Measurements from ENCODE around the gene IFT122. TPM values are rescaled to one million over a fixed set of nuclear protein-coding genes. Genes with fewer than 3 reads are reported as not detected.
"Not testable (repeated sequence)": the region's sequence is repeated elsewhere in the genome, so short reads cannot be mapped to it uniquely, and the experiment has no call there.

Gene IFT122
- polyA plus RNA-seq, 2 of the 4 experiments (the other 2 are of a cell fraction), result 15.0 to 17.1 TPM

DNA sequence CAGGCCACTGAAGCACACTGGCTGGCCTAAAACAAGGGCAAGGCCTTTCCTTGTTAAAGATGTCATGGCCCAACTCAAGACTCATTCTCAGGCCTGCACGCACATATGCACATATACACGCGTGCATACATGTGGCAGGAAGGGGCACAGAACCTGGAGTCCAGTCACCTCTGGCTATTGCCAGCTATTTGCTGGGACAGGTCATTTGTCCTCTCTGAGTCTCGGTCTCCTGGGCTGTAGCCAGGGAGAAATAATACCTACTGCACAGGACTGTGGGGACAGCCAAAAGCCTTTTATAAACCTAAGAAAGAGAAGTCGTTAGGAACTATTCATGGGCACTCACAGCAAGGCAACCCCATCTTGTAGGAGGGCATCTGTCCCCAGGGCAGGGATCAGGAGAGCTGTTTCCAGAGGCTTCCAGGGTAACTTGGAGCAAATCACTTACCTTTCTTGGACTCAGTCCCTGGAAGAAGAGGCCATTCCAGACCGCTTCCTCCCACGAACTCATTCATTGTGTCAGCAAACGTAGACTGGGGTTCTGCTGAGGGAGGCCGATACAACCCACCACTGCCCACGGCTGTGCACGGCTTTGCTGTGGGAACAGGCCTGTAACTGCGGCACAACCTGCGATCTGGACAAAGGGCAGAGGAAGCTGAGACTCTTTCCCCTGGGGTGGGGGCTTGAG, 47.3 kb downstream of the IFT122 start:
- CTCF ChIA-PET, result interaction anchor here (0.7 to 2.3 kb wide), 7 partner anchors 11 to 447 kb away, joined by 3 to 8 read pairs (median 3); partner anchors contain the start of gene IFT122
- H3K9me3 ChIP-seq, result no peaks in the 10 kb centered on the region
- 93% methylated on average over 11 of the region's 13 CpGs for WGBS (ENCODE audit: missing lambda C conversion rate)
- no peak overlapping the region for H3K4me2 ChIP-seq
- FAIRE-seq (no peak), ATAC-seq (no peak), DNase-seq (ENCODE audit: low read depth in 1 of 2, low spot score in 1 of 2) (no peak)
- TF ChIP-seq BHLHE40 (IDR thresholded peaks at IDR 0.05; ENCODE audit: low read depth, low read length) (no peak), CHD4 (IDR thresholded peaks at IDR 0.05; ENCODE audit: borderline replicate concordance) (no peak), EP300 (IDR thresholded peaks at IDR 0.05) (no peak), RAD21 (conservative IDR thresholded peaks at IDR 0.05 in 1 of 2, IDR thresholded peaks at IDR 0.05 in 1 of 2) (no peak), MYC (IDR thresholded peaks at IDR 0.05; ENCODE audit: borderline replicate concordance, low read length) (no peak), JUN (IDR thresholded peaks at IDR 0.05) (no peak), HEYL (CRISPR knock-in tag; IDR thresholded peaks at IDR 0.05) (no peak), EHF (CRISPR knock-in tag; IDR thresholded peaks at IDR 0.05) (no peak), KDM5A (IDR thresholded peaks at IDR 0.05) (no peak), CEBPB (IDR thresholded peaks at IDR 0.05) (no peak), ZSCAN20 (CRISPR knock-in tag; IDR thresholded peaks at IDR 0.05) (no peak), PHF8 (IDR thresholded peaks at IDR 0.05; ENCODE audit: borderline replicate concordance, low read depth) (no peak), POLR2AphosphoS2 (conservative IDR thresholded peaks at IDR 0.05; ENCODE audit: low read length) (no peak), NR3C1 (IDR thresholded peaks at IDR 0.05) (no peak), EHMT2 (IDR thresholded peaks at IDR 0.05; ENCODE audit: low read depth) (no peak)
- POLR2A ChIA-PET, result no interaction called here
- H3K4me3 ChIP-seq, result no peak overlapping the region
- H3K4me1 ChIP-seq, result peaks cover 8% of the 10 kb centered on the region
- H3K27ac ChIP-seq, result no peak overlapping the region

DNA sequence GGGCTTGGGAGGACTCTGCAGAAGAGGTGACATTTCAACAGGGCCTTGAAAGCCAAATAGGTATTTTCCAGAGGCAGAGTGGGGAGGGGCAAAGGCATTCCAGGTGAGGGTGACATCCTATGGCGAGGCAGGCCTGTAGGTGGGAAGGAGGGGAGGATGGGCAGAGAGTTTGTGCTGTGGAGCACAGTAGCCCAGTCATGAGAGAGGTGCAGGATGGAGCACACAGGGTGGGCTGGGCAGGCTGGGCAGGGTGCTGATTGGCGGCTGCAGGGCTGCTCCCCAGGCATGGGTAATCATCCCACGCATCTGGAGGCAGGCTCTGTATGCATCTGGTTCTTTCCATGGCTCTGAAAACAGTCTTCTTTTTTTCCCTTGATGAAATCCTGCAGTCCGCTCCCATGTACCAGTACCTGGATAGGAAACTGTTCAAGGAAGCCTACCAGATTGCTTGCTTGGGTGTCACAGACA, 47.9 kb downstream of the IFT122 start:
- CTCF ChIA-PET; ATAC-seq; H3K4me1 ChIP-seq; DNase-seq (ENCODE audit: low read depth in 1 of 2, low spot score in 1 of 2); FAIRE-seq; POLR2A ChIA-PET; H3K9me3 ChIP-seq; H3K27ac ChIP-seq; H3K4me2 ChIP-seq; H3K4me3 ChIP-seq: not testable (repeated sequence)
- WGBS (ENCODE audit: missing lambda C conversion rate), result 89% methylated on average over 4 of the region's 4 CpGs

DNA sequence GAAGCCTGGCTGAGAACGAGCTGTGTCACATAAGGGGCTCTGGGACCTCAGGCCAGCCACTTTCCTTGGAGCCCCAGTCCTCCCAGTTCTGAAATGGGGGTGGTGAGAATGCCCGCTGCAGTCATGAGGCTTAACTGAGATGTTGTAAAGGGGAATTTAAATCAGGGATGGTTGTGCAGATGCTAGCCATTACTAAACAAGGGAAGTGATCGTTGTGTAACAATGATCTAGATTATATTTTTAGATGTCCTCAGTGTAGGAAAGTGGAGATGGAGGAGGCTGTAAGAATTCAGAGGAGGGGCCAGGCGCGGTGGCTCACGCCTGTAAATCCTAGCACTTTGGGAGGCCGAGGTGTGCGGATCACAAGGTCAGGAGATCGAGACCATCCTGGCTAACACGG, 49.2 kb downstream of the IFT122 start:
- H3K27ac ChIP-seq; H3K4me2 ChIP-seq; ATAC-seq; POLR2A ChIA-PET; H3K9me3 ChIP-seq; H3K4me3 ChIP-seq; FAIRE-seq; DNase-seq (ENCODE audit: low read depth in 1 of 2, low spot score in 1 of 2): not testable (repeated sequence)
- 90% methylated on average over 10 of the region's 10 CpGs for WGBS (ENCODE audit: missing lambda C conversion rate)
- H3K4me1 ChIP-seq, result peaks cover 13% of the 10 kb centered on the region
- CTCF ChIA-PET, result interaction anchor here (0.6 to 2.5 kb wide), 15 partner anchors 9 to 340 kb away, joined by 3 to 13 read pairs (median 6); no protein-coding TSS in a partner anchor

DNA sequence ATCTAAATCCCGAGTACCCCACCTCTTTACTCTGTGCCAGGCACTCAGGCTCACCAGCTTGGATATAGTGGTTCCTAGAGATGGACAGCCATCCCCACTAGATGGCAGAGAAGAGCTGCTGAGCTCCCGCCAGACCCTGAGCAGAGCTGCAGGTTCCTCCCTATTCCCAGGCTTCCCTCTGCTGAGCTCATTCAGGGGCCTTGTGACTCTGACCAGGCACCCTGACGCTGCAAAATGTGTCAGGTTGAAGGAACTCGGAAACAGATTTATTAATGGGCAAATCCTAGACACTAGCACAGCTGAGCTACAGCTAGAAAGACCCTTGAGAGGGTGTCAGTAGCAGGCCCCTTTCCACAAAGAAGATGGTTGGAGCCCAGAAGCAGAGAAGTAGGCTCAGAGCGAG, 50.2 kb downstream of the IFT122 start:
- FAIRE-seq (no peak), ATAC-seq (peak; percentile 89 to 93), DNase-seq (ENCODE audit: low read depth in 1 of 2, low spot score in 1 of 2) (peak; percentile 83 to 89)
- POLR2A ChIA-PET, result interaction anchor here (0.9 to 1.1 kb wide), 3 partner anchors 136 to 174 kb away, joined by 3 to 8 read pairs (median 6); a partner anchor contains a TSS
- Histone ChIP-seq H3K9me3 (no peaks in the 10 kb centered on the region), H3K4me1 (peaks cover 20% of the 10 kb centered on the region), H3K27ac (peak overlapping the region; percentile 89 to 92), H3K4me2 (peak overlapping the region; percentile 45; the same call in 2 of the 3 replicates), H3K4me3 (no peak overlapping the region)
- TF ChIP-seq RAD21 (conservative IDR thresholded peaks at IDR 0.05 in 1 of 2, IDR thresholded peaks at IDR 0.05 in 1 of 2) (peak; percentile 93 to 95), NFE2L2 (conservative IDR thresholded peaks at IDR 0.05; ENCODE audit: low read length) (peak; percentile 40), MAFK (IDR thresholded peaks at IDR 0.05; ENCODE audit: partially characterized antibody) (peak; percentile 89), JUN (IDR thresholded peaks at IDR 0.05) (no peak; a peak in 1 of 5 replicates), ZSCAN20 (CRISPR knock-in tag; IDR thresholded peaks at IDR 0.05) (no peak), FOSL2 (IDR thresholded peaks at IDR 0.05) (no peak), FOSL2 (CRISPR knock-in tag; IDR thresholded peaks at IDR 0.05) (peak; percentile 61; the same call in 1 of the 2 replicates), EHF (CRISPR knock-in tag; IDR thresholded peaks at IDR 0.05) (0 out of 2 replicates have a peak, but pooled peaks have one; percentile 8), SMC3 (IDR thresholded peaks at IDR 0.05) (peak; percentile 92), CBX8 (IDR thresholded peaks at IDR 0.05) (no peak)
- TF ChIP-seq, protein P1, sequence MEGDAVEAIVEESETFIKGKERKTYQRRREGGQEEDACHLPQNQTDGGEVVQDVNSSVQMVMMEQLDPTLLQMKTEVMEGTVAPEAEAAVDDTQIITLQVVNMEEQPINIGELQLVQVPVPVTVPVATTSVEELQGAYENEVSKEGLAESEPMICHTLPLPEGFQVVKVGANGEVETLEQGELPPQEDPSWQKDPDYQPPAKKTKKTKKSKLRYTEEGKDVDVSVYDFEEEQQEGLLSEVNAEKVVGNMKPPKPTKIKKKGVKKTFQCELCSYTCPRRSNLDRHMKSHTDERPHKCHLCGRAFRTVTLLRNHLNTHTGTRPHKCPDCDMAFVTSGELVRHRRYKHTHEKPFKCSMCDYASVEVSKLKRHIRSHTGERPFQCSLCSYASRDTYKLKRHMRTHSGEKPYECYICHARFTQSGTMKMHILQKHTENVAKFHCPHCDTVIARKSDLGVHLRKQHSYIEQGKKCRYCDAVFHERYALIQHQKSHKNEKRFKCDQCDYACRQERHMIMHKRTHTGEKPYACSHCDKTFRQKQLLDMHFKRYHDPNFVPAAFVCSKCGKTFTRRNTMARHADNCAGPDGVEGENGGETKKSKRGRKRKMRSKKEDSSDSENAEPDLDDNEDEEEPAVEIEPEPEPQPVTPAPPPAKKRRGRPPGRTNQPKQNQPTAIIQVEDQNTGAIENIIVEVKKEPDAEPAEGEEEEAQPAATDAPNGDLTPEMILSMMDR (IDR thresholded peaks at IDR 0.05), result peak; percentile 87
- WGBS (ENCODE audit: missing lambda C conversion rate), result 21% methylated on average over 5 of the region's 5 CpGs
- CTCF ChIA-PET, result interaction anchor here (0.5 to 2.5 kb wide), 42 partner anchors 10 to 478 kb away, joined by 3 to 16 read pairs (median 4); no protein-coding TSS in a partner anchor

DNA sequence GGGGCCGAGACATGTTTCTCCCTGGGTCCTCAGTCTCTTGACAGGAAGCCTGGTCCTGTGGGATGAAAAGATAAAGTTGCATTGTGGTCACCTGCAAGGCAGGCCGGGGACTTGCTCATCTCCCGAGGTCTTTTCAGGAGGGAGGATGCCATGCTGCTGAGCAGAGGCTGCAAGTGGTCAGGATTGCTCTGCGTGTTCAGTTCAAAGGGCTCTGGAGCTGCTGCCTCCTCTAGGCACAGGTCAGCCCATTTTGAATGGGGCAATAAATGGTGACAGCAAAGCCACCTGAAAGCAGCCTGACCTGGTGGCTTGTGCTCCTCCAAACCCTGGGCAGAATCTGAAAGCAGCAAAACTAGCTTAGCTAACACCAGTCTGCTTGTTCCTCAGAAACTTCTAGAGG, 51.1 kb downstream of the IFT122 start:
- H3K4me2 ChIP-seq; H3K4me3 ChIP-seq; ATAC-seq; POLR2A ChIA-PET; DNase-seq (ENCODE audit: low read depth in 1 of 2, low spot score in 1 of 2); H3K9me3 ChIP-seq; FAIRE-seq: not testable (repeated sequence)
- WGBS (ENCODE audit: missing lambda C conversion rate), result 92% methylated on average over 4 of the region's 4 CpGs
- CTCF ChIA-PET, result interaction anchor here (1.0 to 2.5 kb wide), 18 partner anchors 10 to 443 kb away, joined by 3 to 16 read pairs (median 8); no protein-coding TSS in a partner anchor
- H3K27ac ChIP-seq, result peak overlapping the region; percentile 89 to 92
- peaks cover 28% of the 10 kb centered on the region for H3K4me1 ChIP-seq
